Neural cell (in vitro differentiated cells): ENCODE data around the gene DUSP7. TPM values are rescaled to one million over a fixed set of nuclear protein-coding genes. Genes with fewer than 3 reads are reported as not detected.

Source experiments
- H2AFZ ChIP-seq: fragments of 200-600, 300-800 bp; sonication (generic), shearing (Covaris generic); 2 replicates; pipeline ENCODE4 v1.6.0; 2014; ENCODE audit warnings: low read depth, mild to moderate bottlenecking, antibody characterized with exemption, low read length, moderate library complexity
- H3F3A ChIP-seq: fragments of 200-600 bp; shearing (Covaris generic); 2 replicates; pipeline ENCODE4 v1.6.1; 2016; ENCODE audit warnings: mild to moderate bottlenecking, moderate library complexity, mixed read lengths, antibody characterized with exemption, low read length; ENCODE audit not compliant: insufficient read depth, poor library complexity, severe bottlenecking
- H3K27ac ChIP-seq: fragments of 200-600, 300-800 bp; sonication (generic), shearing (Covaris generic); 2 replicates; pipeline ENCODE4 v1.5.1; 2014; ENCODE audit warnings: mild to moderate bottlenecking, low read length, moderate library complexity
- H3K27me3 ChIP-seq: fragments of 300-800, 200-600 bp; sonication (generic), shearing (Covaris generic); 2 replicates; pipeline ENCODE4 v1.6.0; 2014; ENCODE audit warnings: mild to moderate bottlenecking, low read depth, low read length, moderate library complexity; ENCODE audit not compliant: insufficient read depth
- H3K36me3 ChIP-seq: fragments of 300-800, 200-600 bp; sonication (generic), shearing (Covaris generic); 2 replicates; pipeline ENCODE4 v1.5.1; 2014; ENCODE audit warnings: mild to moderate bottlenecking, antibody characterized with exemption, low read length, moderate library complexity; ENCODE audit not compliant: insufficient read depth
- H3K4me2 ChIP-seq: fragments of 300-800, 200-600 bp; sonication (generic), shearing (Covaris generic); 2 replicates; pipeline ENCODE4 v1.6.0; 2014; ENCODE audit warnings: mild to moderate bottlenecking, low read length
- H3K4me3 ChIP-seq: fragments of 300-800, 200-600 bp; sonication (generic), shearing (Covaris generic); 2 replicates; pipeline ENCODE4 v1.5.1; 2014; ENCODE audit warnings: mild to moderate bottlenecking, low read length, moderate library complexity
- H3K79me2 ChIP-seq: fragments of 200-600 bp; shearing (Covaris generic); replicated peaks from 2 replicates; pipeline ENCODE4 v1.6.0; 2014; ENCODE audit warnings: mild to moderate bottlenecking, low read length, moderate library complexity; ENCODE audit not compliant: insufficient read depth
- H3K9ac ChIP-seq: fragments of 300-800, 200-600 bp; sonication (generic), shearing (Covaris generic); 2 replicates; pipeline ENCODE4 v1.6.1; 2016; ENCODE audit warnings: mild to moderate bottlenecking, low read length, mixed read lengths
- H3K9me2 ChIP-seq: fragments of 200-600 bp; shearing (Covaris generic); 2 replicates; pipeline ENCODE4 v1.6.1; 2016; ENCODE audit warnings: mild to moderate bottlenecking, low read length, mixed read lengths; ENCODE audit not compliant: insufficient read depth
- H3K9me3 ChIP-seq: fragments of 200-600, 300-800 bp; sonication (generic), shearing (Covaris generic); 2 replicates; pipeline ENCODE4 v1.6.1; 2016; ENCODE audit warnings: mild to moderate bottlenecking, mixed run types, low read length, moderate library complexity, mixed read lengths
- H4K20me1 ChIP-seq: fragments of 200-600 bp; shearing (Covaris generic); 2 replicates; pipeline ENCODE4 v1.6.1; 2016; ENCODE audit warnings: mild to moderate bottlenecking, mixed run types; ENCODE audit not compliant: insufficient read depth
- EP300 ChIP-seq: fragments of 450-650 bp; conservative IDR thresholded peaks from 2 replicates; pipeline ENCODE4 v1.6.1; 2014; ENCODE audit warnings: antibody characterized with exemption, mild to moderate bottlenecking, moderate library complexity; ENCODE audit not compliant: poor library complexity, severe bottlenecking
- EZH2 ChIP-seq: fragments of 200-600, 300-800 bp; shearing (Covaris generic), sonication (generic); IDR thresholded peaks from 2 replicates; pipeline ENCODE4 v1.6.1; 2014; ENCODE audit warnings: antibody characterized with exemption, low read length, borderline replicate concordance, mild to moderate bottlenecking; ENCODE audit not compliant: insufficient read depth, poor library complexity, severe bottlenecking
- MXI1 ChIP-seq: fragments of 450-650 bp; conservative IDR thresholded peaks from 2 replicates; pipeline ENCODE4 v1.6.1; 2014; ENCODE audit warnings: antibody characterized with exemption, mild to moderate bottlenecking; ENCODE audit not compliant: poor library complexity, severe bottlenecking
- POLR2AphosphoS5 ChIP-seq: IDR thresholded peaks from 2 replicates; pipeline ENCODE4 v1.6.1; 2012
- RAD21 ChIP-seq: fragments of 450-650 bp; conservative IDR thresholded peaks from 2 replicates; pipeline ENCODE4 v1.6.1; 2014; ENCODE audit warnings: antibody characterized with exemption, mild to moderate bottlenecking, moderate library complexity
- REST ChIP-seq: IDR thresholded peaks from 2 replicates; pipeline ENCODE4 v1.6.1; 2012; ENCODE audit warnings: borderline replicate concordance
- SMC3 ChIP-seq: fragments of 450-650 bp; conservative IDR thresholded peaks from 2 replicates; pipeline ENCODE4 v1.6.1; 2014; ENCODE audit warnings: antibody characterized with exemption, mild to moderate bottlenecking, moderate library complexity; ENCODE audit not compliant: poor library complexity
- TAF1 ChIP-seq: IDR thresholded peaks from 2 replicates; pipeline ENCODE4 v1.6.1; 2012; ENCODE audit warnings: low read depth
- polyA plus RNA-seq: library from polyadenylated mRNA; depleted of rRNA; stranded (reverse); fragments of >200 nt; gene quantifications from 2 replicates; pipeline ENCODE4 v1.2.3, GENCODE V29; 2014
- TF ChIP-seq, protein P1 (sequence below): fragments of 450-650 bp; IDR thresholded peaks from 2 replicates; pipeline ENCODE4 v1.5.1; 2014; ENCODE audit warnings: antibody characterized with exemption, mild to moderate bottlenecking, moderate library complexity; ENCODE audit not compliant: poor library complexity, severe bottlenecking

The DUSP7 gene
- polyA plus RNA-seq, 1 donor from 2014 or later = 8.5 TPM

DNA sequence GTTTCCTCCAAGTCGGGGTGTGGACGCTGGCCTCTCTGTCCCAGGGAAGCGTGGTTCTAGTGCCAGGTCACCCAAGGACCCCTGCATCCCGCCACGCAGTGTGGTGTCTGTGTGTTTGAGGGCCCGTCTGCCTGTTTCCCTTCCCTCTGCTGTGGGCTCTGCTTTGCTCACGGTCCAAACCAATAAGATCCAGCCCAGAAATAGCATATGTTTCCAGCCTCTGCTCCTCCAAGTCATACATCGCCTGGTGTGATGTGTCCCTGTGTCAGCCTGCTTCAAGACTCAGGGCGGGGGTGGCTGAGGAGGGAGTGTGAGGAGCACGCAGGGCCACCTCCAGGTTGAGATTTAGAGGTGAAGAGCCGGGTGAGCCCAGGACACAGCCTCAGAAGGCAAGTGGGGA lies 38.8 kb downstream of the DUSP7 start:
- Histone ChIP-seq H3K9ac (no peak overlapping the region), H3F3A (no peaks in the 10 kb centered on the region), H3K4me3 (no peak overlapping the region), H3K9me3 (no peaks in the 10 kb centered on the region), H3K9me2 (no peaks in the 10 kb centered on the region), H2AFZ (no peak overlapping the region), H3K27ac (no peak overlapping the region), H3K36me3 (no peaks in the 10 kb centered on the region), H3K27me3 (no peaks in the 10 kb centered on the region), H4K20me1 (no peaks in the 10 kb centered on the region), H3K79me2 (no peaks in the 10 kb centered on the region), H3K4me2 (no peak overlapping the region)
- TF ChIP-seq SMC3 = no peak
- TF ChIP-seq EP300 = no peak
- TF ChIP-seq MXI1 = no peak
- no peak for TF ChIP-seq POLR2AphosphoS5
- TF ChIP-seq EZH2 = no peak
- no peak for TF ChIP-seq TAF1
- TF ChIP-seq, protein P1, sequence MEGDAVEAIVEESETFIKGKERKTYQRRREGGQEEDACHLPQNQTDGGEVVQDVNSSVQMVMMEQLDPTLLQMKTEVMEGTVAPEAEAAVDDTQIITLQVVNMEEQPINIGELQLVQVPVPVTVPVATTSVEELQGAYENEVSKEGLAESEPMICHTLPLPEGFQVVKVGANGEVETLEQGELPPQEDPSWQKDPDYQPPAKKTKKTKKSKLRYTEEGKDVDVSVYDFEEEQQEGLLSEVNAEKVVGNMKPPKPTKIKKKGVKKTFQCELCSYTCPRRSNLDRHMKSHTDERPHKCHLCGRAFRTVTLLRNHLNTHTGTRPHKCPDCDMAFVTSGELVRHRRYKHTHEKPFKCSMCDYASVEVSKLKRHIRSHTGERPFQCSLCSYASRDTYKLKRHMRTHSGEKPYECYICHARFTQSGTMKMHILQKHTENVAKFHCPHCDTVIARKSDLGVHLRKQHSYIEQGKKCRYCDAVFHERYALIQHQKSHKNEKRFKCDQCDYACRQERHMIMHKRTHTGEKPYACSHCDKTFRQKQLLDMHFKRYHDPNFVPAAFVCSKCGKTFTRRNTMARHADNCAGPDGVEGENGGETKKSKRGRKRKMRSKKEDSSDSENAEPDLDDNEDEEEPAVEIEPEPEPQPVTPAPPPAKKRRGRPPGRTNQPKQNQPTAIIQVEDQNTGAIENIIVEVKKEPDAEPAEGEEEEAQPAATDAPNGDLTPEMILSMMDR = no peak
- TF ChIP-seq RAD21 = no peak
- TF ChIP-seq REST = no peak

- no peaks in the 10 kb centered on the region for H4K20me1 ChIP-seq
- no peaks in the 10 kb centered on the region for H3K27me3 ChIP-seq
- H3K27ac ChIP-seq = no peak overlapping the region
- no peak overlapping the region for H3K4me3 ChIP-seq
- no peaks in the 10 kb centered on the region for H3F3A ChIP-seq
- H3K9me3 ChIP-seq = no peaks in the 10 kb centered on the region
- no peaks in the 10 kb centered on the region for H3K36me3 ChIP-seq
- H3K9me2 ChIP-seq = no peaks in the 10 kb centered on the region
- no peak for TF ChIP-seq EP300
- no peak for TF ChIP-seq EZH2
- TF ChIP-seq MXI1 = no peak
- TF ChIP-seq POLR2AphosphoS5 = no peak
- TF ChIP-seq REST = no peak
- TF ChIP-seq TAF1 = no peak
- TF ChIP-seq, protein P1 = no peak
- no peak for TF ChIP-seq RAD21
- no peak for TF ChIP-seq SMC3
- H2AFZ ChIP-seq = no peak overlapping the region
- no peaks in the 10 kb centered on the region for H3K79me2 ChIP-seq
- H3K9ac ChIP-seq = no peak overlapping the region
- no peak overlapping the region for H3K4me2 ChIP-seq
Measured at GRCh38 chr3:52015438-52016228, 40.7 kb downstream of the DUSP7 start.
